ENCODE measurements around the gene CCDC30.

CCDC30 gene

DNA sequence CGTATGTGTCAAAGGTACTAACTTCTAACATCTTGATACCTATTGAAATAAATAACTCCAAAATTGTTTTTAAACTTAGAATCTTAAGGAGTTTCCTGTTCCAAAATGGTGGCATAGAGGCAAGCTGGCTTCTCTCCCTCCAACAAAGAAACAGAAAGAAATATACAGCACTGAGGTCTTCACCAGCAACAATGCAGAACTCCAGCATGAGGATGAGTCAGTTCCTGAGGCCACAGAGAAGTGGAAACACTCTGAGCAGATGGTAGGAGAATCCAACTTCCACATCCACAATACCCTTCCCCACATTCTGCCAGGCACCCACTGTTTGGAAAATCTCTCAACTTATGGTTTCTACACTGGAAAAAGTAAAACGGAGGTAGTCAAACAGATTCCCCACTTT is 183.0 kb downstream of the CCDC30 start:
- H3K27ac ChIP-seq = no peak overlapping the region
- TF ChIP-seq, protein P1, sequence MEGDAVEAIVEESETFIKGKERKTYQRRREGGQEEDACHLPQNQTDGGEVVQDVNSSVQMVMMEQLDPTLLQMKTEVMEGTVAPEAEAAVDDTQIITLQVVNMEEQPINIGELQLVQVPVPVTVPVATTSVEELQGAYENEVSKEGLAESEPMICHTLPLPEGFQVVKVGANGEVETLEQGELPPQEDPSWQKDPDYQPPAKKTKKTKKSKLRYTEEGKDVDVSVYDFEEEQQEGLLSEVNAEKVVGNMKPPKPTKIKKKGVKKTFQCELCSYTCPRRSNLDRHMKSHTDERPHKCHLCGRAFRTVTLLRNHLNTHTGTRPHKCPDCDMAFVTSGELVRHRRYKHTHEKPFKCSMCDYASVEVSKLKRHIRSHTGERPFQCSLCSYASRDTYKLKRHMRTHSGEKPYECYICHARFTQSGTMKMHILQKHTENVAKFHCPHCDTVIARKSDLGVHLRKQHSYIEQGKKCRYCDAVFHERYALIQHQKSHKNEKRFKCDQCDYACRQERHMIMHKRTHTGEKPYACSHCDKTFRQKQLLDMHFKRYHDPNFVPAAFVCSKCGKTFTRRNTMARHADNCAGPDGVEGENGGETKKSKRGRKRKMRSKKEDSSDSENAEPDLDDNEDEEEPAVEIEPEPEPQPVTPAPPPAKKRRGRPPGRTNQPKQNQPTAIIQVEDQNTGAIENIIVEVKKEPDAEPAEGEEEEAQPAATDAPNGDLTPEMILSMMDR (conservative IDR thresholded peaks at IDR 0.05) = no peak
- TF ChIP-seq ZFX (IDR thresholded peaks at IDR 0.05) = no peak

DNA sequence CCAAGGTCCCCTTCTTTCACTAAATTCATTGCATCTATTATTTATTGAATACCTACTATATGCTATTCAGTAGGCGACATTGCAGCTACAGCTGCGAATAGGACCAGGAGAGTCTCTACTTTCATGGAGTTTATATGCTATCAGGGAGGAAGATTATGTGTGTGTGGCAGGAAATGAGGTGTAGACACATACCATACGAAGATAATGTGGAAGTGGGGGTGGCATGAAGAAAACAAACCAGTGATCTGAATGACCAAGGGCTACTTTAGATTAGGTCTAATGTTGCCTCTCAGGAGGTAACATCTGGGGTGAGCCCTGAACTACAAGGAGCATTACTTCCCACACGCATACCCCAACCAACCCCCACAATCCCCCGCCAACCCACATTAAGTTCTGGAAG is 194.1 kb downstream of the CCDC30 start:
- TF ChIP-seq, protein P1 (conservative IDR thresholded peaks at IDR 0.05) = no peak
- no peak for TF ChIP-seq ZFX (IDR thresholded peaks at IDR 0.05)
- H3K27ac ChIP-seq = peak overlapping the region; percentile 90; the same call in 1 of the 2 replicates

DNA sequence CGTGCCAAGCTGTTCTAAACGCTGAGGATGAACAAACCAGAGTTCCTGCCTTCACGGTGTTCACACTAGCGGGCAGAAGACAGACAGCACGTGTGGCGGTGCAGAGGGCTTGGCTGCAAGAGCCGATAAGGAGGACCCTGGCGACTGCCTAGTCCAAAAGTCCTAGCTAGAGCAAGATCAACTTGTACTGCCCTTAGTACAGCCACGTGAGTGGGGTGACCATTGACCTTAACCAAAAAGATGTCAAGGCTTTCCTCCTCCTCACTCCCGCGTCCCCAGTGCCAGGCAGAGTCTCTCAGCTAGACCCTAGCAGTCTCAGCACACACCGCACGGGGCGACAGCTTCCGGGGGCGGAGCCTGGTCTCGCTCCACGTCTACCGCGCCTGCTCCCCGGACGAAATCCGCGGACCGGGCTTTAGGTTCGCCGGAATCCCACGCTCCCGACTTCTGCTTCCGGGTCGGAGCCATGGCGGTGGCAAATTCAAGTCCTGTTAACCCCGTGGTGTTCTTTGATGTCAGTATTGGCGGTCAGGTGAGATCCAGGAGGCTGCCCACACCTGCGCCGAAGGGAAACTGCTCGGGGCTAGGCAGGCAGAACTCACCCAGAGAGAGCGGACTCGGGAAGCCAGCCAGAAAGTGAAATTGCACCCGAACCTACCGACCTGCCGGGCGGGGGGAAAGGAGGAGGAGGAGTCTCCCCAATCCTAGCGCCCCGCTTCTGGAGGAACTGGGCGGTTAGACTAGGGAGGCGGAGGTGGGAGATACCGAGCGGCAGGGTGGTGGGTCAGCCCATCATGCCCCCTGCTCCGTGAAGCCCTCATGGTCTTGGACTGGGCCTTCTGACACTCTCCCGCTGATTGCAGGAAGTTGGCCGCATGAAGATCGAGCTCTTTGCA is 195.1 kb downstream of the CCDC30 start, which contains the start of gene PPIH:
Gene PPIH, plus strand, starts transcription at position 443 of the 896 bp plus-strand sequence. Its CDS starts 24 bp downstream, at position 467.
- peak within 1 kb of the TSS; percentile 90 for H3K27ac ChIP-seq
- TF ChIP-seq ZFX (IDR thresholded peaks at IDR 0.05) = peak; percentile 70
- TF ChIP-seq, protein P1 (conservative IDR thresholded peaks at IDR 0.05) = no peak; the same call in 1 of the 2 replicates

DNA sequence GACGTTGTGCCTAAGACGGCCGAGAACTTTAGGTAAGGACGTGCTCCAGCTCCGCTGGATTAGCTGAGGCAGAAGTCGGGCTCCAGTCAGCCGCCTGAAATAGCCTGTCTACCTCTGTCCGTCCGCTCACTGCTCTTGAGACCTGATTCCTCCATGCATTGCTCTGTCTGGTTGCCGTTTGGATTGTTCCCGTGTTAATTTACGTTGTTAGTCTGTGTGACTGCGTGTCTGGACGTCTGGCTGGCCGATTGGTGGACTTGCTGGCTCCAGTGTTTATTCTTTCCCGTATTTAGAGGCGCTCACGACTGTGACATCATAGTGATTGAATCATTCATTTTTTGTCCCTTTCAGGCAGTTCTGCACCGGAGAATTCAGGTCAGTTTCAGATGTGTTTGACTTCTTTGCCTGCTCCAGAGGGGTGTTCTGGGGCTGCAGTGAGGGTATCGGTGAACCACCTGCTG is 195.8 kb downstream of the CCDC30 start:
- H3K27ac ChIP-seq = peak overlapping the region; percentile 90
- TF ChIP-seq ZFX (IDR thresholded peaks at IDR 0.05) = peak; percentile 15; the same call in 1 of the 2 replicates
- TF ChIP-seq, protein P1 (conservative IDR thresholded peaks at IDR 0.05) = no peak

DNA sequence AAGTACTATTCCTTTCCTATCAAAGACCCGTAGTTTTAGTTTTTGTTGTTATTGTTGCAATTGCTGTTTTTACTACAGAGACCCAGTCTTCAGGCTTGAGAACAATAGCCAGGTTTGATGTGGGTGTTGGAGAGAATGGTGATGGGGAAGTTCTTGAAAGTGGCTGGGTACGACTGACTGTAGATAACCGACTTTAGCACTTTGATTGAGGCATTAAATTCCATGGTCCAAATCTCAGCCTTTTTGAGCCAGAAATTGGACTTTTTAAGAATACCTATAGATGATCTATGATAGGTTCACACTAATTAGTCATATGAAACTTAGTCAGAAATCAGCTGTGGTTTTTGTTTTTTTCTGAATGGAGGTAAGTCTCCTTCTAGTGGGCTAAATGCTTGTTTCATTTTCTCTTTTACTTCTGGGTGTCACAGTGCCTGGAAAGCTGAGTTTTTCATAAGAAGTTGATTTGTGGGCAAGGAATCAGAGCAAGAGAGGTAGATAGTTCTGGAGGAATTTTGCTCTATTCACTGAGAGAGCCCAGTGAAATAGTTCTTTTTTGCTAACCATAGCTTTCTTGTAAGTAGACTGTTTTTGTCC is 197.9 kb downstream of the CCDC30 start:
- H3K27ac ChIP-seq = no peak overlapping the region
- TF ChIP-seq, protein P1 (conservative IDR thresholded peaks at IDR 0.05) = no peak
- TF ChIP-seq ZFX (IDR thresholded peaks at IDR 0.05) = no peak

DNA sequence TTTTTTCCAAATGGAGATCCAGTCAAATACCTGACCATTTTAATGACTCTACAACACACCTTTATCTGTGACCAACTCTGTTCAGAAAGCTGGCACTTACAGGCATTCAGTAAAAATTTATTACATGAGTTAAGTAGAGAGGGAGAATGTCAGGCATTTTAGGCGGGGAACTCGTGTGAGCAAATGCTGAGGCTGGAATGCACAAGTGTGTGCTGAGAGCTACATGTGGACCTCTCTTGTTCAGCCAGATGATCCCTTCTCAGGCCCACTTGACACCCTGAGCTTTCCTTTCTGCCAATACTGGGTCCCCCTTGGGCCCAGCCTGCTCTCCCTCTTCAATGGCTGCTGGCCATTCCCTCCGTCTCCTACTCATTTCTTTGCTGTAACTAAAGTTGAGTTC is 206.8 kb downstream of the CCDC30 start:
- TF ChIP-seq, protein P1 (conservative IDR thresholded peaks at IDR 0.05) = no peak
- TF ChIP-seq ZFX (IDR thresholded peaks at IDR 0.05) = no peak

DNA sequence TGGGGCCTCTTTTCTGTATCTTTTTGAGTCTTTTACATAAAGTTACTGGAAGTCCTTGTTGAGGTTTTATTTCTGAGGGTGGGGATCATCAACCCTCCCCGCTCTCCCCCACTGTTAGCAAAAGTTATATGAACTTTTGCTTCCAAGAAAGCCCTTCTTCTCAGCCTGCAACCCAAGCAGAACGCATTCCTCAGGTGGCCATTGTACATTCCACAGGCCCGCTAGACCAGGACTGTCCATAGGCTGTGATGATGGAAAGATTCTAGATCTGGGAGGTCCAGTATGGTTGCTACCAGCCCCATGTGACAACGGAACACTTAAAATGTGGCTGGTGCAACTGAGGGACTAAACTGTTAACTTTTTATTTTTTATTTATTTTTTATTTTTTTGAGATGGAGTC is 207.3 kb downstream of the CCDC30 start:
- TF ChIP-seq, protein P1 (conservative IDR thresholded peaks at IDR 0.05) = no peak
- no peak for TF ChIP-seq ZFX (IDR thresholded peaks at IDR 0.05)
- no peak overlapping the region for H3K27ac ChIP-seq

More for the DNA sequence above, 206.8 kb downstream of the CCDC30 start:
- H3K27ac ChIP-seq = no peak overlapping the region
